Bronchial smooth muscle cell (primary cell): ENCODE data around the gene SNAP29. TPM values are rescaled to one million over a fixed set of nuclear protein-coding genes. Genes with fewer than 3 reads are reported as not detected.

Source experiments
- total RNA-seq: library from RNA; depleted of rRNA; stranded (reverse); fragments of >200 nt; gene quantifications from 2 replicates; pipeline ENCODE4 v1.2.1, GENCODE V29; 2014

SNAP29 gene
- total RNA-seq: 5.8 and 7.1 TPM in 2 replicates

GRCh38 chr22:20858615-20859416 is at the start of gene SNAP29, which contains the start of gene PI4KA:
SNAP29 (plus strand) TSS chr22:20859007; CDS start chr22:20859111, 104 bp downstream.
PI4KA (minus strand) TSS chr22:20858811; CDS start chr22:20858725, 86 bp downstream.

GRCh38 chr22:20916916-20917810 is 58.4 kb downstream of the SNAP29 start, which contains the start of gene CRKL:
CRKL (plus strand) TSS chr22:20917407; CDS start chr22:20917935, 528 bp downstream.

Other genes starting within 250 kb of the SNAP29 start
- not detected in 2 replicates for gene SERPIND1, start 84.9 kb upstream of the SNAP29 start, total RNA-seq
- 22.5 and 27.9 TPM in 2 replicates for gene PI4KA, start 196 bp upstream of the SNAP29 start, total RNA-seq
- 20.8 and 24.0 TPM in 2 replicates for gene CRKL, start 58.4 kb downstream of the SNAP29 start, total RNA-seq
- 1.1 and 1.4 TPM in 2 replicates for gene AIFM3, start 108.2 kb downstream of the SNAP29 start, total RNA-seq
- 53.6 and 64.0 TPM in 2 replicates for gene LZTR1, start 123.3 kb downstream of the SNAP29 start, total RNA-seq
- 18.3 and 19.3 TPM in 2 replicates for gene THAP7, start 143.1 kb downstream of the SNAP29 start, total RNA-seq
- gene P2RX6, start 156.2 kb downstream of the SNAP29 start, total RNA-seq: 2.6 and 6.9 TPM in 2 replicates
- gene SLC7A4, start 173.6 kb downstream of the SNAP29 start, total RNA-seq: 0.16 and 0.17 TPM in 2 replicates
- gene LRRC74B, start 186.9 kb downstream of the SNAP29 start, total RNA-seq: under 0.01 TPM in 2 replicates